GM12878 (cell line): ENCODE data around the gene OXCT2. TPM values are rescaled to one million over a fixed set of nuclear protein-coding genes. Genes with fewer than 3 reads are reported as not detected.

Source experiments
- ATAC-seq: fragments of 200-7000 bp; cut with Tn5 transposase; 3 replicates; pipeline ENCODE4 v1.9.1; 2020; ENCODE audit warnings: mild to moderate bottlenecking, moderate library complexity
- BruUV-seq: library from RNA; stranded (reverse); fragments of 400-500 nt; replicated peaks from 2 replicates; lab custom pipeline; 2021; lab: Mats Ljungman, UMichigan
- CTCF ChIA-PET: fragments of 300-600 bp; sonication (Branson Sonifier 250); formaldehyde crosslinking; extraction: SDS; loops from one replicate; lab custom pipeline; 2021; ENCODE audit warnings: inconsistent platforms; lab: Yijun Ruan, JAX
- POLR2A ChIA-PET: fragments of 350-600 bp; formaldehyde crosslinking; extraction: SDS; loops from one replicate; lab custom pipeline; 2021; ENCODE audit warnings: inconsistent platforms; lab: Charles Lee
- RAD21 ChIA-PET: fragments of 300-600 bp; sonication (Branson Sonifier 250); formaldehyde crosslinking; loops from one replicate; lab custom pipeline; 2023; ENCODE audit warnings: antibody characterized with exemption; ENCODE audit not compliant: unreplicated experiment; lab: Charles Lee
- SMC1A ChIA-PET: fragments of 300-600 bp; sonication (Branson Sonifier 250); formaldehyde crosslinking; loops from one replicate; lab custom pipeline; 2023; ENCODE audit not compliant: unreplicated experiment, uncharacterized antibody; lab: Charles Lee
- DNase-seq: peaks from one replicate; pipeline ENCODE4 v3.0.0-alpha.2; 2011; ENCODE audit warnings: low read depth, low spot score
- FAIRE-seq: peaks from 3 replicates; lab custom pipeline; 2011; peaks lifted over from hg19 to GRCh38; lab: Jason Lieb, UNC
- H2AFZ ChIP-seq: 2 replicates; pipeline ENCODE4 v1.6.0; 2011; ENCODE audit warnings: low read depth, low read length, control low read depth; ENCODE audit not compliant: control insufficient read depth
- H3K27ac ChIP-seq: 2 replicates; pipeline ENCODE4 v1.5.1; 2011; ENCODE audit warnings: control low read depth; ENCODE audit not compliant: control insufficient read depth, insufficient read depth
- H3K27me3 ChIP-seq, 2 experiments: replicated peaks in 1 of 2; 2 replicates each; pipeline versions ENCODE4 v1.6.0 to v1.6.1; 2011; ENCODE audit warnings: low read length in 1 of 2; ENCODE audit not compliant: control insufficient read depth in 2 of 2, insufficient read depth in 2 of 2
- H3K36me3 ChIP-seq, 2 experiments: 2 replicates each; pipeline ENCODE4 v1.5.1; 2011; ENCODE audit warnings: low read length in 1 of 2; ENCODE audit not compliant: control insufficient read depth in 2 of 2, insufficient read depth in 2 of 2
- H3K4me1 ChIP-seq: 2 replicates; pipeline ENCODE4 v1.6.1; 2011; ENCODE audit warnings: mild to moderate bottlenecking, low read length, moderate library complexity, mixed read lengths; ENCODE audit not compliant: control insufficient read depth, insufficient read depth
- H3K4me2 ChIP-seq: 2 replicates; pipeline ENCODE4 v1.6.0; 2011; ENCODE audit warnings: control low read depth; ENCODE audit not compliant: control insufficient read depth, insufficient read depth
- H3K4me3 ChIP-seq: fragments of 200-600 bp; sonication (generic); 2 replicates; pipeline ENCODE4 v1.5.1; 2016
- H3K79me2 ChIP-seq: 2 replicates; pipeline ENCODE4 v1.6.0; 2011; ENCODE audit warnings: low read length; ENCODE audit not compliant: control insufficient read depth, insufficient read depth
- H3K9ac ChIP-seq: 2 replicates; pipeline ENCODE4 v1.8.0; 2011; ENCODE audit warnings: low read length, control low read depth, mixed read lengths; ENCODE audit not compliant: control insufficient read depth, insufficient read depth
- H3K9me3 ChIP-seq: replicated peaks from 3 replicates; pipeline ENCODE4 v1.5.1; 2011; ENCODE audit warnings: mild to moderate bottlenecking, low read length; ENCODE audit not compliant: control insufficient read depth, insufficient read depth
- H4K20me1 ChIP-seq: 2 replicates; pipeline ENCODE4 v1.6.0; 2011; ENCODE audit not compliant: control insufficient read depth, insufficient read depth
- E2F8 ChIP-seq: fragments of 450-650 bp; IDR thresholded peaks from 2 replicates; pipeline ENCODE4 v1.6.1; 2018; ENCODE audit warnings: mild to moderate bottlenecking, low read depth, moderate library complexity; ENCODE audit not compliant: partially characterized antibody
- EED ChIP-seq: sonication (generic); IDR thresholded peaks from 2 replicates; pipeline ENCODE4 v1.6.1; 2016; ENCODE audit warnings: antibody characterized with exemption, low read depth
- IKZF2 ChIP-seq, 2 experiments: fragments of 450-650 bp; IDR thresholded peaks; 2 replicates each; pipeline ENCODE4 v1.6.1; 2017; ENCODE audit warnings: mild to moderate bottlenecking in 2 of 2, moderate library complexity in 2 of 2
- SIX5 ChIP-seq: IDR thresholded peaks from 2 replicates; pipeline ENCODE4 v1.6.1; 2011; ENCODE audit warnings: mild to moderate bottlenecking, low read depth, low read length, moderate library complexity; ENCODE audit not compliant: severe bottlenecking
- ZBTB33 ChIP-seq: fragments of 450-650 bp; IDR thresholded peaks from 2 replicates; pipeline ENCODE4 v1.6.1; 2017; ENCODE audit warnings: mild to moderate bottlenecking
- ZNF217 ChIP-seq: fragments of 450-650 bp; IDR thresholded peaks from 2 replicates; pipeline ENCODE4 v1.6.1; 2017; ENCODE audit warnings: antibody characterized with exemption, mild to moderate bottlenecking
- ZNF274 ChIP-seq: IDR thresholded peaks from one replicate; pipeline ENCODE4 v1.8.0; 2011; ENCODE audit not compliant: insufficient read length, insufficient read depth
- WGBS: methylation state at CpG from one replicate; pipeline ENCODE4 v1.1.6; 2016; ENCODE audit warnings: low lambda C conversion rate; ENCODE audit not compliant: insufficient replicate concordance, insufficient coverage; ENCODE audit errors: missing lambda C conversion rate; 5-methylcytosine and 5-hydroxymethylcytosine counted together
- in situ Hi-C: fragments of 300-500 bp; cut with MboI; formaldehyde crosslinking; loops from 9 replicates; pipeline ENCODE4 v1.14.3; 2018; ENCODE audit warnings: mixed read lengths
- intact Hi-C: fragments of 100-400 bp; cut with micrococcal nuclease; formaldehyde crosslinking; loops from one replicate; pipeline ENCODE4 v1.14.2; 2022; ENCODE audit not compliant: unreplicated experiment
- polyA plus RNA-seq, 11 experiments: library from polyadenylated mRNA; depleted of rRNA in 4 of 11; unstranded in 6 of 11; stranded (reverse) in 5 of 11; fragments of >200 nt; fragmentation: Nextera tagmentation in 4 of 11; fragmentation: Illumina TruSeq in 1 of 11; extraction: Ambion mirVana in 4 of 11; extraction: Trizol in 1 of 11; gene quantifications; 1 replicate in 1 of 11; 2 replicates in 10 of 11; pipeline versions ENCODE4 v1.2.1 to v1.2.3, GENCODE V29; 2011 to 2016; ENCODE audit warnings: inconsistent platforms in 2 of 11, missing spikeins in 2 of 11, low read depth in 1 of 11
- total RNA-seq, 4 experiments: library from RNA; depleted of rRNA in 3 of 4; stranded (reverse); fragments of >200 nt in 3 of 4; fragmentation: Illumina TruSeq in 1 of 4; extraction: Trizol in 1 of 4; gene quantifications; 2 replicates each; pipeline versions ENCODE4 v1.2.1 to v1.2.3, GENCODE V29; 2013 to 2021

The OXCT2 gene
- total and polyA plus RNA-seq, 10 of the 15 experiments (the other 5 are each of a cell fraction or from before 2014, with no cell fraction given), result 0.06 to 1.9 (median 0.59) TPM

GRCh38 chr1:39745016-39745670, 26.0 kb downstream of the OXCT2 start:
- ChIA-PET RAD21 (no interaction called here), CTCF (no interaction called here), SMC1A (no interaction called here), POLR2A (no interaction called here)
- H4K20me1 ChIP-seq, result no peaks in the 10 kb centered on the region
- BruUV-seq, result no TSS peak
- intact Hi-C loops (no loop called here), in situ Hi-C loops (no loop called here)
- FAIRE-seq (no peak), DNase-seq (no peak), ATAC-seq (no peak)
- H3K4me2 ChIP-seq, result no peak overlapping the region
- peaks cover 4% of the 10 kb centered on the region; the same call in 1 of the 2 replicates for H3K79me2 ChIP-seq
- no peaks in the 10 kb centered on the region for H3K9me3 ChIP-seq
- H3K4me1 ChIP-seq, result no peaks in the 10 kb centered on the region; the same call in 1 of the 2 replicates
- WGBS, result 96% methylated on average over 16 of the region's 16 CpGs
- no peaks in the 10 kb centered on the region for H3K27me3 ChIP-seq
- no peak overlapping the region for H2AFZ ChIP-seq
- H3K4me3 ChIP-seq, result no peak overlapping the region
- H3K9ac ChIP-seq, result no peak overlapping the region
- H3K36me3 ChIP-seq, result peaks cover 20 to 36% of the 10 kb centered on the region in 2 experiments
- H3K27ac ChIP-seq, result no peak overlapping the region
- TF ChIP-seq ZNF217 (no peak), SIX5 (no peak), ZNF274 (no peak), IKZF2 (IDR thresholded peaks at IDR 0.05) (no peak), E2F8 (no peak), ZBTB33 (no peak), EED (no peak)
- TF ChIP-seq, all 136 proteins: peak for 0
